ENCODE measurements around the gene COPS9.

- TF ChIP-seq, protein P1, sequence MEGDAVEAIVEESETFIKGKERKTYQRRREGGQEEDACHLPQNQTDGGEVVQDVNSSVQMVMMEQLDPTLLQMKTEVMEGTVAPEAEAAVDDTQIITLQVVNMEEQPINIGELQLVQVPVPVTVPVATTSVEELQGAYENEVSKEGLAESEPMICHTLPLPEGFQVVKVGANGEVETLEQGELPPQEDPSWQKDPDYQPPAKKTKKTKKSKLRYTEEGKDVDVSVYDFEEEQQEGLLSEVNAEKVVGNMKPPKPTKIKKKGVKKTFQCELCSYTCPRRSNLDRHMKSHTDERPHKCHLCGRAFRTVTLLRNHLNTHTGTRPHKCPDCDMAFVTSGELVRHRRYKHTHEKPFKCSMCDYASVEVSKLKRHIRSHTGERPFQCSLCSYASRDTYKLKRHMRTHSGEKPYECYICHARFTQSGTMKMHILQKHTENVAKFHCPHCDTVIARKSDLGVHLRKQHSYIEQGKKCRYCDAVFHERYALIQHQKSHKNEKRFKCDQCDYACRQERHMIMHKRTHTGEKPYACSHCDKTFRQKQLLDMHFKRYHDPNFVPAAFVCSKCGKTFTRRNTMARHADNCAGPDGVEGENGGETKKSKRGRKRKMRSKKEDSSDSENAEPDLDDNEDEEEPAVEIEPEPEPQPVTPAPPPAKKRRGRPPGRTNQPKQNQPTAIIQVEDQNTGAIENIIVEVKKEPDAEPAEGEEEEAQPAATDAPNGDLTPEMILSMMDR (IDR thresholded peaks at IDR 0.05; ENCODE audit: low read depth, low read length) = no peak
- no peak for TF ChIP-seq EZH2phosphoT487 (IDR thresholded peaks at IDR 0.05; ENCODE audit: low read depth)
These were observed 14.9 kb downstream of the COPS9 start for GRCh38 chr2:240121190-240121589.
